ENCODE data around the gene KLHDC10.

DNA sequence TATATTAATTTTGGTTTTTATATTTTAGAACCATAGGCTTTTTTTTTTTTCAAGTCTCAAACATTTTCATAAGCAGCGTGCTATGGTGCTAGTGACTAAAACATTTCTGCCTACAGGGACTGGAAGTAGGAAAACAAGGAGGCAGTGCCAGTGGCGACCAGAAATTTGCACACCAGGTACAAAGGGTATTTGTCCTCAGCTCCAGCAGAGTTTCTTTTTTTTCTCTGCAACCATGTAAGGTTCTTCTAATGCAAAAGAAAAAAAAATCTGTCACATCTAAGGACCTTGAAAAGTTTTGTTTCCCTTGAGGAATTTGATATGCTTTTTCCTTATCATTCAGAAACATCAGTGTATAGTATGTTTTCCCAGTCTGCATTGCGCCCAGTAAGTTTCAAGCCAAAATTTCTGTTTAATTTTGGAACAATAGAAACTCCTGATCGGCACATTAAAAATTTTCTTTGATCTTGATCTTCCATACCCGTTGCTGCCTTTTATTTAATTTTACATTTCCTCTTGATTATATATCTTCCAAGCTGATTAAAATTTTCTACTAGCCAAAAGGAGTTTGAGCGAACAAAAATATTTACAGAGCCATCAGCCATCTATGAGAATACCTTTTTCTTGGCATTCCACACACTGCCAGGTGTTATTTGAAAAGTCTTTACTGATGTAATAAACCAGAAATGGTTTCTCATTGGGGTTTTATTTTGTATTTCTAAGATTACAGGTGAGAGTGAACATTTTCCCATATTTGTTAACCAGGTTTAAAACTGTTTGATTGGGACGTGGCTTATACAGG lies 956 bp upstream of the KLHDC10 start:
- no peak for TF ChIP-seq CTCF (IDR thresholded peaks at IDR 0.05; ENCODE audit: extremely low read depth in 1 of 2, insufficient read depth in 1 of 2, low read depth in 1 of 2, low read length in 2 of 2)
- TF ChIP-seq POLR2AphosphoS5 (IDR thresholded peaks at IDR 0.05; ENCODE audit: insufficient read depth, low read depth, low read length) = no peak
- TF ChIP-seq EZH2 (IDR thresholded peaks at IDR 0.05; ENCODE audit: borderline replicate concordance, low read depth, low read length, severe bottlenecking) = no peak
- no peak for TF ChIP-seq POLR2A (IDR thresholded peaks at IDR 0.05; ENCODE audit: low read depth, low read length)

Data from endothelial cell of umbilical vein (primary cell).